GM10248 (cell line): Measurements from ENCODE around the gene ARMH3.

Source experiments
- CTCF ChIA-PET: fragments of 300-600 bp; sonication (Branson Sonifier 250); formaldehyde crosslinking; extraction: SDS; loops from one replicate; lab custom pipeline; 2021; ENCODE audit warnings: antibody characterized with exemption; lab: Yijun Ruan, JAX
- POLR2A ChIA-PET: fragments of 350-650 bp; sonication (Branson Sonifier 250); formaldehyde crosslinking; extraction: SDS; loops from one replicate; lab custom pipeline; 2020; ENCODE audit warnings: antibody characterized with exemption; lab: Yijun Ruan, JAX
- DNase-seq: peaks from one replicate; pipeline ENCODE4 v3.0.0; 2012; ENCODE audit errors: extremely low spot score
- TF ChIP-seq, protein P1 (sequence below): IDR thresholded peaks from 2 replicates; pipeline ENCODE4 v1.5.1; 2012; ENCODE audit warnings: mild to moderate bottlenecking, low read depth; ENCODE audit errors: extremely low read depth, missing control alignments, control extremely low read depth

The ARMH3 gene

DNA sequence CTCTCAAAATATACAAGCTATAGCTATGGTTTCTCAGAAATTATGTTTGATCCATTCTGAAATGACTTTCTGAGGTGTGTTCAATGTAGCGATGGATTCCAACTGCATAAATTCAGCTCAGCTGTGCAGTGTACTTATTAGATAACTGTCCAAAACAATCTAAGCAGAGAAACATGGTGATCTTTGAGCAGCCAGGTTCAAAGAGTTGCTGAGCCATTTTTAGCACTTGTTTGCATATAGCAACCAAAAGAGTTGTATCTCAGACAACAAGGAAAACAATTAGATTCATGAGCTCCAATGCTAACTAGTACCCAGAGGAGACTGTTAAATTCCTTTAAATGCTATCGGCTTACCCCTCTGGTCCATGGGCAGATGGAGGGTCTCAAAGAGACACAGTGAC lies 196.4 kb downstream of the ARMH3 start:
- POLR2A ChIA-PET: interaction anchor here (0.5 kb wide), 1 partner anchor 633 kb away, joined by 4 read pairs; no protein-coding TSS in a partner anchor
- TF ChIP-seq, protein P1, sequence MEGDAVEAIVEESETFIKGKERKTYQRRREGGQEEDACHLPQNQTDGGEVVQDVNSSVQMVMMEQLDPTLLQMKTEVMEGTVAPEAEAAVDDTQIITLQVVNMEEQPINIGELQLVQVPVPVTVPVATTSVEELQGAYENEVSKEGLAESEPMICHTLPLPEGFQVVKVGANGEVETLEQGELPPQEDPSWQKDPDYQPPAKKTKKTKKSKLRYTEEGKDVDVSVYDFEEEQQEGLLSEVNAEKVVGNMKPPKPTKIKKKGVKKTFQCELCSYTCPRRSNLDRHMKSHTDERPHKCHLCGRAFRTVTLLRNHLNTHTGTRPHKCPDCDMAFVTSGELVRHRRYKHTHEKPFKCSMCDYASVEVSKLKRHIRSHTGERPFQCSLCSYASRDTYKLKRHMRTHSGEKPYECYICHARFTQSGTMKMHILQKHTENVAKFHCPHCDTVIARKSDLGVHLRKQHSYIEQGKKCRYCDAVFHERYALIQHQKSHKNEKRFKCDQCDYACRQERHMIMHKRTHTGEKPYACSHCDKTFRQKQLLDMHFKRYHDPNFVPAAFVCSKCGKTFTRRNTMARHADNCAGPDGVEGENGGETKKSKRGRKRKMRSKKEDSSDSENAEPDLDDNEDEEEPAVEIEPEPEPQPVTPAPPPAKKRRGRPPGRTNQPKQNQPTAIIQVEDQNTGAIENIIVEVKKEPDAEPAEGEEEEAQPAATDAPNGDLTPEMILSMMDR: no peak
- CTCF ChIA-PET: interaction anchor here (0.9 to 14.3 kb wide), 14 partner anchors 10 to 250 kb away, joined by 3 to 198 read pairs (median 7); partner anchors contain the start of gene KCNIP2
- no peak for DNase-seq

DNA sequence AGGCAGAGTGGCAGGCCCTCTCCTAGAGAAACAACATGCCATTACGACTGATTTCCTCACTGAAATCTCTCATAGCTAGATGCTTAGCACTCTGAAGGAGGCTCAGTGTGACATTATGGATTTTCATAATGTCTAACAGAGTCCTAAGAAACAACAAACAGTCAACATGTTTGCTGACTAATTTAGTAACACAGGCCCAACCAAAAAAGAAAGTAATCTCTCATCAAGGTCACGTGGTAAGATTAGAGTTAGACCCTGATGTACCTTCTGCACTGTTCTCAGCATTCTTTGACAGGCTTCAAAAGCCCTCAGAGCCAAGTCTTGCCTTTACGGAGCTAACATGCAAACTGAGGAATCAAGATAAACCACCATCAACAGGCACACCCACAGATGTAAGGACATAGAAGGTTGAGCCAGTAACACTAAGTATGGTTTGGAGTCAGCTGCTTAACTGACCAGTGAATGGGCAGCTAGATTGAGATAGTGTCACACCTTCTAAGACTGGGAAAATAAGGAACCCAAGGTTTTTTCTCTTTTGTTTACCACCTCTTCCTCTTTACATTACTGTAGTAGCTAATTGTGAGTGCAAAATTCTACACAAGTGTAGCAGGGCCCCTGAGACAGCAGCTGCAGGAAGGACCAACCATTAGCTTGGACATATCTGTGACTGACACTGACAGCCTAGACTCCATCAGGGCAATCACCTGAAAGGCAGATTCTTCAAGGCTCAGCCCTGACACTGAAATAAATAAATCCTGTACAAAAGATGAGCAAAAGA lies 197.1 kb downstream of the ARMH3 start:
- ChIA-PET CTCF (interaction anchor here (0.9 to 14.3 kb wide), 18 partner anchors 9 to 251 kb away, joined by 3 to 198 read pairs (median 4); partner anchors contain the start of gene KCNIP2), POLR2A (interaction anchor here (0.5 kb wide), 2 partner anchors 138 to 633 kb away, joined by 4 read pairs; no protein-coding TSS in a partner anchor)
- TF ChIP-seq, protein P1: no peak
- DNase-seq: peak; percentile 60

DNA sequence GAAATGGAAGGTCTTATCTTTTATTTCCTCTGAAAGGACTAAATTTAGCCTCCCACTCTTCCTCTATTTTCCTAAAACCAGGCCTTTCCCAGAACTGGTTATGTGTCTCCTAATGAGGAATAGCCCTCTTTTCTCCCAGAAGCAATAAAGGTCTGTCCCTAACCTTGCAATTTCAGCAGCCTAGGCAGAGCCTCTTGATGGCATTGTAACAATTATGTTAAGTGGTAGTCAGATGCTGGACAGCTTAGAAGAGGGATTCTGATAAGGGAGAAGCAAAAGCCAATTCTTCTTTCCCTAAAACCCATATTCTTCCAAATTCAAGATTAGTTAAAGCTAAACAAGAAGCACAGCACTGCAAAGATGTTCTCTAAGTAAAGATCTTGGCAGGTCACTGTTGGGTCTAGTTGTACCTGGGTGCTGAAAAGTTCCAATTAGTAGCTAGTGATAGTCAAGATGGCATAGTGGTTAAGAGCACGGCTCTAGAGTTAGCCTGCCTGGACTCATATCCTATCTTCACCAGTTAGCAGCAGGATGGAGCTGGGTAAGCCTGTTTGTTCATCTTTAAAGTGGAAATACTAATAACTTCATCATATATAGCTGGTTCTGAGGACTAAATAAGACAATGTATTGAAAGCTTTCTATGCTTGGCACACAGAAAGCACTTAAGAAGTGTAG lies 198.0 kb downstream of the ARMH3 start:
- TF ChIP-seq, protein P1: no peak
- ChIA-PET POLR2A (interaction anchor here (0.5 kb wide), 1 partner anchor 139 kb away, joined by 4 read pairs; no protein-coding TSS in a partner anchor), CTCF (interaction anchor here (0.9 to 14.3 kb wide), 15 partner anchors 8 to 252 kb away, joined by 3 to 198 read pairs (median 6); partner anchors contain the start of gene KCNIP2)
- DNase-seq: no peak

DNA sequence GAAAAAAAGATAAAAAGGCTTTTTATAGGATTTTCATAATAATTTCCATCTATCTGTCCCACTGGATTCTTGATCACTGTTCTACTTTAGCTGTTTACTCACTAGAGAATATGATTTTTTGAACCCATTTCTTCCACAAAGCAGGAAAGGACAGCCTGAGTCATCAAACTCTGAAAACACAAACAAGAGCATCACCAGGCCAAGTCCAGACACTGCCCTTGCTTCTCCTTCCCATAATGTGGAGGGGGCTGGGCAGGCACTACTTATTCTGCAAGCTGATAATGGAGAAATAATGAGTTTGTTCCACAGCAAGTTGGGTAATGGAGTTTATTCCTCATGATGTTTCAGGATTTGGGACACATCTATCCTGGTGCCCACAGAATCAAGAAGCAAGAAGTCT lies 199.3 kb downstream of the ARMH3 start:
- TF ChIP-seq, protein P1: no peak
- ChIA-PET CTCF (interaction anchor here (0.6 to 14.3 kb wide), 4 partner anchors 14 to 217 kb away, joined by 3 to 198 read pairs (median 32); partner anchors contain the start of gene KCNIP2), POLR2A (no interaction called here)
- DNase-seq: no peak

DNA sequence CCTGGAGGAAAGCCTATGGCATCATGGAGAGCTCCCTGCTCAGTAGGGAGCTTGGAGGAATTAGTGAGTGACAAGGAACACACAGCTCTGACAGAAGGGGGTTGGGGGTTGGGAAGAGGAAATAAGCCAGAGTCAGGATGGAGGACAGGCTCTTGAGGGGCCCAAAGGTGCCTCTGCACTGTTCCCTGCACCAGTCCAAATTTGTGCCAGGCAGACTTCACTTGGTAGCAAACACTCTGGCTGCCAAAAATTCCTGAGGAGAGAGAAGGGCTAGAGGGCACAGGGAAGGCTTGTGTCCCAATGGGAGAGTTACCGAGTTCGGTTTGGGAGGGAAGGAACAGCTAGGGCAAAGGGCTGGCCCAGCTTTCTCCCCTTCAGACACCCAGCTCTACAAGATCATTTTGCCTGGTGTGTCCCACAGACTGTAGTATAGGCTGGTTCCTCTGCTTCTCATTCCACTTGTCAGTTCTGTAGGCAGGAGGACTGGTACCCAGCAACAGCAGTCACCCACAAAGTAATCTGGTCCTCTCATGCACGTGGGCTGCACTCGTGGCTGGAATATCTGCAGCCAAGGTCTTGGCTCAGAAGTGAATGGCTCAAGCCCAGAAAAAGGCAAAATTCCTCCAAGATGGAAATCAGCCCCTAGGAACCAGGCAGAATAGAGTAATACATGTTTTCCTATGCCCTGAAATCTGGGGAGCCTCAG lies 204.4 kb downstream of the ARMH3 start:
- ChIA-PET POLR2A (no interaction called here), CTCF (interaction anchor here (0.9 to 22.9 kb wide), 7 partner anchors 9 to 221 kb away, joined by 3 to 831 read pairs (median 7); partner anchors contain the start of genes HPS6 and KCNIP2)
- TF ChIP-seq, protein P1: no peak
- DNase-seq: no peak
